OCI-LY3 (cell line): ENCODE results near the gene LARGE1.

Experiments used
- CTCF ChIP-seq: fragments of 200-600, 300-600 bp; sonication (generic); IDR thresholded peaks from 2 replicates; pipeline ENCODE4 v1.5.1; 2014; ENCODE audit warnings: antibody characterized with exemption, low read length, low read depth
- EZH2phosphoT487 ChIP-seq: fragments of 200-600 bp; shearing (Covaris generic); IDR thresholded peaks from 2 replicates; pipeline ENCODE4 v1.6.1; 2018; ENCODE audit warnings: antibody characterized with exemption, mixed run types, low read depth

GRCh38 chr22:33962409-33962808, 42.1 kb upstream of the LARGE1 start:
- TF ChIP-seq CTCF (no peak), EZH2phosphoT487 (no peak)
